IMR-90 (cell line): ENCODE measurements around the gene CST4. TPM values are rescaled to one million over a fixed set of nuclear protein-coding genes. Genes with fewer than 3 reads are reported as not detected.

Source experiments
- ATAC-seq: fragments of 200-7000 bp; cut with Tn5 transposase; 2 replicates; pipeline ENCODE4 v1.9.1; 2020; ENCODE audit warnings: low read depth, mild to moderate bottlenecking, moderate library complexity
- BruUV-seq: library from RNA; stranded (reverse); fragments of 400-500 nt; replicated peaks from 2 replicates; lab custom pipeline; 2021; lab: Mats Ljungman, UMichigan
- CTCF ChIA-PET: fragments of 300-600 bp; formaldehyde crosslinking; extraction: SDS; loops from one replicate; lab custom pipeline; 2021; ENCODE audit warnings: antibody characterized with exemption; lab: Yijun Ruan, JAX
- POLR2A ChIA-PET: fragments of 300-600 bp; sonication (Branson Sonifier 250); formaldehyde crosslinking; loops from one replicate; lab custom pipeline; 2022; ENCODE audit warnings: antibody characterized with exemption; ENCODE audit not compliant: unreplicated experiment; lab: Charles Lee
- DNase-seq: peaks from one replicate; pipeline ENCODE4 v3.0.0; 2013
- H2AFZ ChIP-seq: replicated peaks from 2 replicates; pipeline ENCODE3; 2013; ENCODE audit warnings: low read length, mild to moderate bottlenecking; ENCODE audit not compliant: poor library complexity
- H2AK5ac ChIP-seq: 2 replicates; pipeline ENCODE4 v1.6.1; 2013; ENCODE audit warnings: low read depth, low read length, inconsistent platforms
- H2AK9ac ChIP-seq: replicated peaks from 2 replicates; pipeline ENCODE3; 2013; ENCODE audit warnings: mild to moderate bottlenecking, low read depth, low read length, moderate library complexity; ENCODE audit not compliant: poor library complexity
- H2BK120ac ChIP-seq: 2 replicates; pipeline ENCODE4 v1.6.1; 2013; ENCODE audit warnings: low read depth, low read length, inconsistent platforms
- H2BK15ac ChIP-seq: 3 replicates; pipeline ENCODE4 v1.6.1; 2013; ENCODE audit warnings: low read depth, low read length, inconsistent platforms
- H2BK20ac ChIP-seq: 2 replicates; pipeline ENCODE4 v1.6.1; 2013; ENCODE audit warnings: low read depth, mild to moderate bottlenecking, inconsistent platforms, low read length, moderate library complexity
- H2BK5ac ChIP-seq: 2 replicates; pipeline ENCODE4 v1.6.1; 2013; ENCODE audit warnings: mild to moderate bottlenecking, low read depth, low read length, inconsistent platforms; ENCODE audit not compliant: poor library complexity, severe bottlenecking
- H3K14ac ChIP-seq: replicated peaks from 2 replicates; pipeline ENCODE4 v1.6.1; 2013; ENCODE audit warnings: low read depth, low read length, inconsistent platforms
- H3K18ac ChIP-seq: 2 replicates; pipeline ENCODE4 v1.6.1; 2013; ENCODE audit warnings: low read depth, low read length, control low read depth
- H3K23ac ChIP-seq: 2 replicates; pipeline ENCODE4 v1.6.1; 2013; ENCODE audit warnings: low read depth, low read length, inconsistent platforms
- H3K27ac ChIP-seq: 2 replicates; pipeline ENCODE4 v1.5.1; 2013; ENCODE audit warnings: mild to moderate bottlenecking, control low read depth, low read length; ENCODE audit not compliant: insufficient read depth
- H3K27me3 ChIP-seq: 2 replicates; pipeline ENCODE4 v1.6.1; 2013; ENCODE audit warnings: low read length; ENCODE audit not compliant: control insufficient read depth, insufficient read depth
- H3K36me3 ChIP-seq: 2 replicates; pipeline ENCODE4 v1.6.1; 2013; ENCODE audit warnings: low read length, mixed read lengths; ENCODE audit not compliant: control insufficient read depth, insufficient read depth
- H3K4ac ChIP-seq: 2 replicates; pipeline ENCODE4 v1.6.1; 2013; ENCODE audit warnings: low read depth, low read length, inconsistent platforms
- H3K4me1 ChIP-seq: 2 replicates; pipeline ENCODE4 v1.6.1; 2013; ENCODE audit warnings: low read length, mixed read lengths; ENCODE audit not compliant: control insufficient read depth, insufficient read depth
- H3K4me2 ChIP-seq: 2 replicates; pipeline ENCODE4 v1.6.1; 2013; ENCODE audit warnings: low read depth, mild to moderate bottlenecking, control low read depth, low read length, moderate library complexity
- H3K4me3 ChIP-seq: 2 replicates; pipeline ENCODE4 v1.5.1; 2013; ENCODE audit warnings: low read depth, mild to moderate bottlenecking, control low read depth, low read length, moderate library complexity; ENCODE audit not compliant: insufficient read depth
- H3K56ac ChIP-seq: 2 replicates; pipeline ENCODE4 v1.6.1; 2013; ENCODE audit warnings: low read length, inconsistent platforms; ENCODE audit not compliant: insufficient read depth; ENCODE audit errors: extremely low read depth
- H3K79me1 ChIP-seq, 2 experiments: 2 replicates each; pipeline ENCODE4 v1.6.1; 2013; ENCODE audit warnings: low read length in 2 of 2, inconsistent platforms in 1 of 2, low read depth in 1 of 2
- H3K9ac ChIP-seq: 2 replicates; pipeline ENCODE4 v1.6.1; 2013; ENCODE audit warnings: low read depth, low read length, control low read depth
- H3K9me1 ChIP-seq: 2 replicates; pipeline ENCODE4 v1.6.1; 2013; ENCODE audit warnings: low read length, inconsistent platforms; ENCODE audit not compliant: insufficient read depth
- H3K9me3 ChIP-seq: 2 replicates; pipeline ENCODE4 v1.6.1; 2013; ENCODE audit warnings: low read length; ENCODE audit not compliant: control insufficient read depth, insufficient read depth
- H4K20me1 ChIP-seq: 2 replicates; pipeline ENCODE4 v1.6.1; 2013; ENCODE audit warnings: low read length, inconsistent platforms; ENCODE audit not compliant: insufficient read depth
- H4K5ac ChIP-seq: 2 replicates; pipeline ENCODE4 v1.6.1; 2013; ENCODE audit warnings: mild to moderate bottlenecking, low read depth, low read length, control low read depth
- H4K8ac ChIP-seq, 2 experiments: 2 replicates each; pipeline ENCODE4 v1.6.1; 2013; ENCODE audit warnings: low read depth in 2 of 2, low read length in 2 of 2, control low read depth in 1 of 2, inconsistent platforms in 1 of 2
- H4K91ac ChIP-seq: 2 replicates; pipeline ENCODE4 v1.6.1; 2013; ENCODE audit warnings: low read depth, low read length, inconsistent platforms; ENCODE audit not compliant: insufficient read depth
- CHD1 ChIP-seq: IDR thresholded peaks from 2 replicates; pipeline ENCODE4 v1.6.1; 2012; ENCODE audit warnings: low read depth, low read length, improper control_type of control experiment
- MAZ ChIP-seq: IDR thresholded peaks from 2 replicates; pipeline ENCODE4 v1.6.1; 2012; ENCODE audit warnings: low read depth, mild to moderate bottlenecking, low read length, improper control_type of control experiment, moderate library complexity, borderline replicate concordance
- MXI1 ChIP-seq: IDR thresholded peaks from 2 replicates; pipeline ENCODE4 v1.6.1; 2012; ENCODE audit warnings: low read depth, mild to moderate bottlenecking, low read length, moderate library complexity, borderline replicate concordance
- NFE2L2 ChIP-seq: fragments of 150-350 bp; IDR thresholded peaks from 2 replicates; pipeline ENCODE4 v1.6.1; 2016; ENCODE audit warnings: low read depth, mild to moderate bottlenecking, low read length
- WGBS, 2 experiments: methylation state at CpG; one replicate each; pipeline versions ENCODE4 v1.1.5 to v1.1.7; 2013; ENCODE audit warnings: missing lambda C conversion rate in 2 of 2; ENCODE audit not compliant: insufficient read length in 1 of 2; ENCODE audit errors: extremely low coverage in 2 of 2; 5-methylcytosine and 5-hydroxymethylcytosine counted together
- dilution Hi-C: fragments of 300-500 bp; cut with HindIII; formaldehyde crosslinking; loops from one replicate; pipeline ENCODE4 v1.14.3; 2018; ENCODE audit warnings: low sequenced_read_pairs; ENCODE audit not compliant: unreplicated experiment
- in situ Hi-C: fragments of 300-500 bp; cut with MboI; formaldehyde crosslinking; loops from 3 replicates; pipeline ENCODE4 v1.14.3; 2019; ENCODE audit warnings: low sequenced_read_pairs, inconsistent platforms, mixed read lengths
- intact Hi-C: fragments of 100-400 bp; cut with micrococcal nuclease; formaldehyde crosslinking; loops from 2 replicates; pipeline ENCODE4 v1.10.0; 2022
- polyA plus RNA-seq, 3 experiments: library from polyadenylated mRNA; depleted of rRNA; stranded (reverse); fragments of >200 nt; gene quantifications; 2 replicates each; pipeline ENCODE4 v1.2.3, GENCODE V29; 2012; ENCODE audit warnings: low replicate concordance in 1 of 3
- total RNA-seq: library from RNA; depleted of rRNA; stranded (reverse); fragments of >200 nt; gene quantifications from 2 replicates; pipeline ENCODE4 v1.2.3, GENCODE V29; 2012
- TF ChIP-seq, protein P1 (sequence below): fragments of 150-350 bp; IDR thresholded peaks from 2 replicates; pipeline ENCODE4 v1.6.1; 2017; ENCODE audit warnings: mild to moderate bottlenecking, antibody characterized with exemption, low read length, low read depth

Gene CST4
- total and polyA plus RNA-seq, 2 of the 4 experiments (the other 2 are of a cell fraction): not detected

DNA sequence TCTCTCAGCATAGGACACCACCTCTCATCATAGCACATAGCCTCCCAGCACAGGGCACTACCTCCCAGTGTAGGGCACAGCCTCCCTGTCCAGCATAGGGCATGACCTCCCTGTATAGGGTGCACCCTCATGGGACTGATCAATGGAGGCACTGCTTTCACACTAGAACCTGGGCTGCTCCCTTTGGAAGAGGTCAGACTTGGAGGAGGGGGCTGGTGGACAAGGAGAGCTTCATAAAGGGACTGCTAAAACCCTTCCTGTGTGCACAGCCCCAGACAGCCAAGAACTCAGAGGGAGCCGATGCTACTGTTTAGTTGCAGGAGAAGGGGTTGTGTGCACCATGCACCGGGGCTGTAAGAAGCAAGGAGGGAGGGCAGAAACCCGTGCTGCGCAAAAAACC, 21.9 kb upstream of the CST4 start:
- WGBS, 2 experiments: 20% methylated on average over 1 of the region's 4 CpGs; no CpG with 5 or more reads in 1 of the 2 experiments
- Histone ChIP-seq H2BK120ac (no peak overlapping the region), H2BK20ac (no peak overlapping the region), H3K36me3 (no peaks in the 10 kb centered on the region), H3K4me3 (no peak overlapping the region), H4K8ac (no peak overlapping the region), H2BK5ac (no peak overlapping the region), H2AFZ (no peak overlapping the region), H3K4me1 (no peaks in the 10 kb centered on the region), H3K27ac (no peak overlapping the region), H3K4ac (no peak overlapping the region), H2AK5ac (no peak overlapping the region), H4K91ac (no peak overlapping the region), H3K56ac (no peak overlapping the region), H3K9me1 (no peaks in the 10 kb centered on the region), H3K18ac (no peak overlapping the region), H3K9ac (no peak overlapping the region), H3K79me1 (no peaks in the 10 kb centered on the region), H3K4me2 (no peak overlapping the region), H3K23ac (no peak overlapping the region), H3K27me3 (peaks cover 11% of the 10 kb centered on the region), H3K14ac (no peak overlapping the region), H2BK15ac (no peak overlapping the region), H2AK9ac (no peak overlapping the region), H3K9me3 (no peaks in the 10 kb centered on the region), H4K5ac (no peak overlapping the region), H4K20me1 (no peaks in the 10 kb centered on the region)
- in situ Hi-C loops (no loop called here), dilution Hi-C loops (no loop called here), intact Hi-C loops (no loop called here)
- BruUV-seq: no TSS peak
- ATAC-seq: no peak
- TF ChIP-seq CHD1 (no peak), MAZ (no peak), NFE2L2 (no peak), MXI1 (no peak)
- TF ChIP-seq, protein P1, sequence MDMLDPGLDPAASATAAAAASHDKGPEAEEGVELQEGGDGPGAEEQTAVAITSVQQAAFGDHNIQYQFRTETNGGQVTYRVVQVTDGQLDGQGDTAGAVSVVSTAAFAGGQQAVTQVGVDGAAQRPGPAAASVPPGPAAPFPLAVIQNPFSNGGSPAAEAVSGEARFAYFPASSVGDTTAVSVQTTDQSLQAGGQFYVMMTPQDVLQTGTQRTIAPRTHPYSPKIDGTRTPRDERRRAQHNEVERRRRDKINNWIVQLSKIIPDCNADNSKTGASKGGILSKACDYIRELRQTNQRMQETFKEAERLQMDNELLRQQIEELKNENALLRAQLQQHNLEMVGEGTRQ: no peak
- no peak for DNase-seq
- POLR2A ChIA-PET: no interaction called here
- CTCF ChIA-PET: no interaction called here
